WTC11 (cell line): ENCODE measurements around the gene ZCCHC24. TPM values are rescaled to one million over a fixed set of nuclear protein-coding genes. Genes with fewer than 3 reads are reported as not detected.

Source experiments
- ATAC-seq: fragments of 200-7000 bp; cut with Tn5 transposase; 2 replicates; pipeline ENCODE4 v1.10.0; 2021; ENCODE audit warnings: mild to moderate bottlenecking, moderate library complexity
- CTCF ChIA-PET: fragments of 300-600 bp; sonication (Branson Sonifier 250); formaldehyde crosslinking; loops from one replicate; lab custom pipeline; 2021; ENCODE audit warnings: antibody characterized with exemption; lab: Charles Lee
- POLR2A ChIA-PET: fragments of 350-600 bp; sonication (Branson Sonifier 250); formaldehyde crosslinking; loops from one replicate; lab custom pipeline; 2021; ENCODE audit warnings: antibody characterized with exemption; lab: Charles Lee
- DNase-seq: peaks from one replicate; pipeline ENCODE4 v3.0.0; 2021; ENCODE audit warnings: low spot score
- H3K27ac Mint-ChIP-seq: 2 replicates; pipeline ENCODE4 v1.8.0; 2021; ENCODE audit warnings: mixed read lengths
- H3K27me3 Mint-ChIP-seq: 2 replicates; pipeline ENCODE4 v1.8.0; 2021; ENCODE audit warnings: low read depth, mild to moderate bottlenecking, moderate library complexity, mixed read lengths
- H3K36me3 Mint-ChIP-seq: 2 replicates; pipeline ENCODE4 v1.8.0; 2021; ENCODE audit warnings: mixed read lengths
- H3K4me1 Mint-ChIP-seq: 2 replicates; pipeline ENCODE4 v1.8.0; 2022; ENCODE audit warnings: mixed read lengths
- H3K4me3 Mint-ChIP-seq: 2 replicates; pipeline ENCODE4 v1.8.0; 2021; ENCODE audit warnings: mild to moderate bottlenecking, moderate library complexity, mixed read lengths
- H3K9me3 Mint-ChIP-seq: 2 replicates; pipeline ENCODE4 v1.8.0; 2021; ENCODE audit warnings: mixed read lengths
- CREB1 ChIP-seq: sonication (generic); formaldehyde crosslinking; IDR thresholded peaks from 2 replicates; pipeline ENCODE4 v1.8.0; 2023; ENCODE audit warnings: mild to moderate bottlenecking, missing genetic modification reagents
- CREM ChIP-seq: sonication (generic); formaldehyde crosslinking; IDR thresholded peaks from 2 replicates; pipeline ENCODE4 v1.8.1; 2022; ENCODE audit warnings: mild to moderate bottlenecking, missing genetic modification reagents, moderate library complexity
- ELF4 ChIP-seq: sonication (generic); formaldehyde crosslinking; IDR thresholded peaks from 2 replicates; pipeline ENCODE4 v1.8.1; 2022; ENCODE audit warnings: low read depth, mild to moderate bottlenecking, moderate library complexity, missing genetic modification reagents
- ERG ChIP-seq: fragments of 250-450 bp; sonication (Bioruptor Pico); IDR thresholded peaks from 2 replicates; pipeline ENCODE4 v1.8.0; 2021; ENCODE audit warnings: mild to moderate bottlenecking
- ESRRA ChIP-seq: sonication (generic); formaldehyde crosslinking; IDR thresholded peaks from 2 replicates; pipeline ENCODE4 v1.8.1; 2022; ENCODE audit warnings: mild to moderate bottlenecking, missing genetic modification reagents, borderline replicate concordance
- HMGA2 ChIP-seq: fragments of 250-450 bp; sonication (Bioruptor Pico); IDR thresholded peaks from 2 replicates; pipeline ENCODE4 v1.4.0; 2021; ENCODE audit warnings: mild to moderate bottlenecking, moderate library complexity
- JUN ChIP-seq: sonication (generic); formaldehyde crosslinking; IDR thresholded peaks from 2 replicates; pipeline ENCODE4 v1.8.0; 2023; ENCODE audit warnings: mild to moderate bottlenecking, missing genetic modification reagents
- KAT7 ChIP-seq: sonication (generic); formaldehyde crosslinking; IDR thresholded peaks from 2 replicates; pipeline ENCODE4 v1.8.1; 2023; ENCODE audit warnings: missing genetic modification reagents, mild to moderate bottlenecking, borderline replicate concordance
- MYBL2 ChIP-seq: sonication (generic); formaldehyde crosslinking; IDR thresholded peaks from 2 replicates; pipeline ENCODE4 v1.8.1; 2023; ENCODE audit warnings: mild to moderate bottlenecking, moderate library complexity, missing genetic modification reagents
- NFATC4 ChIP-seq: fragments of 250-450 bp; sonication (Bioruptor Pico); IDR thresholded peaks from 2 replicates; pipeline ENCODE4 v1.9.0; 2021; ENCODE audit warnings: mild to moderate bottlenecking
- NR2C2 ChIP-seq: sonication (generic); formaldehyde crosslinking; IDR thresholded peaks from 2 replicates; pipeline ENCODE4 v1.8.0; 2022; ENCODE audit warnings: mild to moderate bottlenecking, missing genetic modification reagents
- OVOL2 ChIP-seq: fragments of 250-450 bp; sonication (Bioruptor Pico); IDR thresholded peaks from 2 replicates; pipeline ENCODE4 v1.9.0; 2021; ENCODE audit warnings: mild to moderate bottlenecking, borderline replicate concordance
- PRRX2 ChIP-seq: fragments of 250-450 bp; sonication (Bioruptor Pico); IDR thresholded peaks from 2 replicates; pipeline ENCODE4 v1.8.0; 2021; ENCODE audit warnings: mild to moderate bottlenecking
- TCF7 ChIP-seq: sonication (generic); formaldehyde crosslinking; IDR thresholded peaks from 2 replicates; pipeline ENCODE4 v1.8.0; 2022; ENCODE audit warnings: mild to moderate bottlenecking, low read depth, missing genetic modification reagents, moderate library complexity
- TEAD4 ChIP-seq: sonication (generic); formaldehyde crosslinking; IDR thresholded peaks from 2 replicates; pipeline ENCODE4 v1.8.0; 2022; ENCODE audit warnings: mild to moderate bottlenecking, missing genetic modification reagents
- ZBTB43 ChIP-seq: sonication (generic); formaldehyde crosslinking; IDR thresholded peaks from 2 replicates; pipeline ENCODE4 v1.8.1; 2023; ENCODE audit warnings: mild to moderate bottlenecking, missing genetic modification reagents
- ZMAT4 ChIP-seq: fragments of 250-450 bp; sonication (Bioruptor Pico); IDR thresholded peaks from 2 replicates; pipeline ENCODE4 v1.9.0; 2021; ENCODE audit warnings: mild to moderate bottlenecking
- ZNF232 ChIP-seq: sonication (generic); formaldehyde crosslinking; IDR thresholded peaks from 2 replicates; pipeline ENCODE4 v1.8.0; 2022; ENCODE audit warnings: mild to moderate bottlenecking, missing genetic modification reagents
- ZNF416 ChIP-seq: fragments of 250-450 bp; sonication (Bioruptor Pico); IDR thresholded peaks from 2 replicates; pipeline ENCODE4 v1.9.0; 2021; ENCODE audit warnings: mild to moderate bottlenecking, inconsistent platforms
- ZNF512 ChIP-seq: sonication (generic); formaldehyde crosslinking; IDR thresholded peaks from 2 replicates; pipeline ENCODE4 v1.8.1; 2022; ENCODE audit warnings: missing genetic modification reagents, borderline replicate concordance
- ZSCAN18 ChIP-seq: fragments of 250-450 bp; sonication (Bioruptor Pico); IDR thresholded peaks from 2 replicates; pipeline ENCODE4 v2.1.2; 2022; ENCODE audit warnings: mild to moderate bottlenecking, moderate library complexity
- total RNA-seq: library from RNA; stranded (reverse); gene quantifications from 3 replicates; pipeline ENCODE4 v1.2.3, GENCODE V29; 2021

ZCCHC24 gene
- total RNA-seq, 1 experiment from 2014 or later: 7.7 TPM

GRCh38 chr10:79431891-79432831 is 13.3 kb downstream of the ZCCHC24 start:
- Mint-ChIP-seq H3K36me3 (no peaks in the 10 kb centered on the region), H3K9me3 (peaks cover 5% of the 10 kb centered on the region; the same call in 1 of the 2 replicates), H3K27ac (no peak overlapping the region), H3K4me3 (no peak overlapping the region), H3K4me1 (peaks cover 14% of the 10 kb centered on the region), H3K27me3 (no peaks in the 10 kb centered on the region)
- ATAC-seq: peak; percentile 57
- TF ChIP-seq TCF7 (CRISPR knock-in tag): no peak
- no peak for TF ChIP-seq ZMAT4 (CRISPR knock-in tag)
- no peak for TF ChIP-seq ELF4 (CRISPR knock-in tag)
- no peak for TF ChIP-seq ESRRA (CRISPR knock-in tag)
- no peak for TF ChIP-seq ZNF512 (CRISPR knock-in tag)
- TF ChIP-seq HMGA2 (CRISPR knock-in tag): no peak
- TF ChIP-seq PRRX2 (CRISPR knock-in tag): no peak
- no peak for TF ChIP-seq KAT7 (CRISPR knock-in tag)
- no peak for TF ChIP-seq ZNF416 (CRISPR knock-in tag)
- no peak for TF ChIP-seq CREB1 (CRISPR knock-in tag)
- TF ChIP-seq CREM (CRISPR knock-in tag): no peak
- TF ChIP-seq ERG (CRISPR knock-in tag): no peak
- TF ChIP-seq ZSCAN18 (CRISPR knock-in tag): no peak
- no peak for TF ChIP-seq NFATC4 (CRISPR knock-in tag)
- TF ChIP-seq TEAD4 (CRISPR knock-in tag): no peak
- TF ChIP-seq OVOL2 (CRISPR knock-in tag): no peak
- TF ChIP-seq NR2C2 (CRISPR knock-in tag): no peak
- TF ChIP-seq MYBL2: no peak
- ChIA-PET CTCF (interaction anchor here (1.1 to 2.6 kb wide), 2 partner anchors 35 to 56 kb away, joined by 3 to 8 read pairs; no protein-coding TSS in a partner anchor), POLR2A (no interaction called here)
- DNase-seq: no peak

GRCh38 chr10:79431428-79431827 is 14.0 kb downstream of the ZCCHC24 start:
- H3K9me3 Mint-ChIP-seq: peaks cover 5% of the 10 kb centered on the region; the same call in 1 of the 2 replicates
- ChIA-PET POLR2A (no interaction called here), CTCF (interaction anchor here (1.1 kb wide), 2 partner anchors 56 to 84 kb away, joined by 3 read pairs; no protein-coding TSS in a partner anchor)
- TF ChIP-seq ZBTB43 (CRISPR knock-in tag): no peak
- no peak for TF ChIP-seq ELF4 (CRISPR knock-in tag)
- TF ChIP-seq ZNF232 (CRISPR knock-in tag): no peak
- TF ChIP-seq JUN (CRISPR knock-in tag): no peak
- H3K36me3 Mint-ChIP-seq: no peaks in the 10 kb centered on the region
- H3K27me3 Mint-ChIP-seq: no peaks in the 10 kb centered on the region
- H3K4me1 Mint-ChIP-seq: peaks cover 14% of the 10 kb centered on the region
- H3K4me3 Mint-ChIP-seq: no peak overlapping the region
- no peak for DNase-seq
- no peak for ATAC-seq
- no peak overlapping the region for H3K27ac Mint-ChIP-seq
